Measurements from ENCODE around the gene TEX10. TPM values are rescaled to one million over a fixed set of nuclear protein-coding genes. Genes with fewer than 3 reads are reported as not detected.

The TEX10 gene
- 26.5 and 28.7 TPM in 2 replicates for total RNA-seq

DNA sequence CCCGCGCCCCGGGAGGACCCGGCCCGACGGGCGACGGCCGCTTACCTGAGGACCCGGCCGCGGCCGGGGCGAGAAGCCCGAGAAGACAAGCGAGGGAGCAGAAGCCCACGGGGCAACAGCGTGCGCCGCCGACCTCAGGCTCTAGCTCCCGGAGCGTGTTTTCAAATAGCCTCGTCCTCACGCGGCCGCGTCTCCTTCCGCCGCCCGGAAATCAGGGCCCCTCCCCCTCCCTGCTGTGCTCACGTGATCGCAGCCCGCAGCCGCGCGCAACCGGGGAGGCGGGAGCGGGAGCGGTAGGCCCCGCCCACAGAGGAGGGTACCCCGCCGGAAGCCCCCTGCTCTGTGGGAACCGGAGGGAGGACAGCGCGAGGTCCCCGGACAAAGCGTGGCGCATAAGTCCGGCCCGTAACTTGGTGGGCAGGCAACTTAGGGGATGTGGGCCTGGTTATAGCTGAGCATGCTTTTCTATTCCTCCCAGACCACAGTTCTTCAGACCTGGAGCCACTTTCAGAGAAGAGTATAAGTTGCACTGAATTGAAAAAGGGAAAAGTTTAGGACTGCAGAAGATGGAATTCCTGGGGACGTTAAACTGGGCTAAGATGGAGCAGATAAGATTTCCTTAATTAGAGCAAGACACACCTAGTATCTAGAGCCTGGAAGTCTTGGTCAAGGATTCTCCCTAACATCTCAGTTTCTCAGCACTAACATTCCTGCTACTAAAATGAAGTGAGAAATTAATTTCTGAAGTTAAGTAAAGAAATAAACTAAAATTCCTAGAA is at the start of gene TEX10:
Gene TEX10 (minus strand): TSS at position 216 of the 779 bp plus-strand sequence. CDS start 3,579 bp downstream, outside the sequence.
- Mint-ChIP-seq H3K27me3 (no peaks in the 10 kb centered on the region), H3K4me1 (peaks cover 67% of the 10 kb centered on the region), H3K36me3 (ENCODE audit: low read depth) (peaks cover 8% of the 10 kb centered on the region), H3K4me3 (peak within 1 kb of the TSS; percentile 90), H3K9me3 (no peaks in the 10 kb centered on the region), H3K27ac (peak within 1 kb of the TSS; percentile 87)
- DNase-seq, result peak; percentile 89
- TF ChIP-seq CTCF (IDR thresholded peaks at IDR 0.05), result no peak
- ChIA-PET CTCF (interaction anchor here (0.5 to 1.2 kb wide), 2 partner anchors 28 to 71 kb away, joined by 3 to 4 read pairs; no protein-coding TSS in a partner anchor), POLR2A (interaction anchor here (0.5 to 1.6 kb wide), 8 partner anchors 10 to 1318 kb away, joined by 3 to 13 read pairs (median 4); partner anchors contain the start of gene MSANTD3)
- intact Hi-C loops (cut with micrococcal nuclease), result loop anchor here (1.0 to 2.0 kb wide), 5 partner anchors 58 to 532 kb away; partner anchors contain the start of genes ERP44, INVS and NR4A3
- peak; percentile 93 for ATAC-seq (ENCODE audit: low read depth)

DNA sequence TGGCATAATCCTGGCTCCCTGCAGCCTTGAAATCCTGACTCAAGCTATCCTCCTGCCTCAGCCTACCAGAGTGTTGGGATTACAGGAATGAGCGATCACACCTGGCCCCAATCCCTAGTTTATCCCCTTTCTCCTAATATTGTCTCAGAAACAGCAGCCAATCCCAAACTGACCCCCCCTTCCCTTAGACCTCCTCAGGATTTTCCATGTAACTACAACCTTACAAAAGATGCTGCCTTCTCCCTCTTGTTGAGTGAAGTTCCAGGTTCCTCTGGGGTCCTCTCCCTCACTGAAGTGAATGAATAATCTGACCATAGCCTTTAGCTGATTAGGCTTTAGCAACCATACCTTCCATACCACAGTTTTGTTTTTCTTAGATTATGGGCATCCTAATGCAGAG is 48.3 kb upstream of the TEX10 start:
- ChIA-PET POLR2A (no interaction called here), CTCF (no interaction called here)
- Mint-ChIP-seq H3K9me3 (no peaks in the 10 kb centered on the region), H3K27me3 (peaks cover 3% of the 10 kb centered on the region), H3K4me1 (no peaks in the 10 kb centered on the region), H3K36me3 (ENCODE audit: low read depth) (no peaks in the 10 kb centered on the region), H3K27ac (no peak overlapping the region), H3K4me3 (no peak overlapping the region)
- ATAC-seq (ENCODE audit: low read depth), result no peak
- no peak for DNase-seq
- no peak for TF ChIP-seq CTCF (IDR thresholded peaks at IDR 0.05)
- intact Hi-C loops (cut with micrococcal nuclease), result no loop called here

GRCh38 chr9:100397529-100398266 is 45.0 kb upstream of the TEX10 start:
- ATAC-seq (ENCODE audit: low read depth) (no peak), DNase-seq (no peak)
- Mint-ChIP-seq H3K9me3 (no peaks in the 10 kb centered on the region), H3K27me3 (no peaks in the 10 kb centered on the region), H3K4me3 (no peak overlapping the region), H3K27ac (no peak overlapping the region), H3K36me3 (ENCODE audit: low read depth) (no peaks in the 10 kb centered on the region), H3K4me1 (no peaks in the 10 kb centered on the region)
- ChIA-PET CTCF (no interaction called here), POLR2A (interaction anchor here (0.8 kb wide), 1 partner anchor 965 kb away, joined by 7 read pairs; no protein-coding TSS in a partner anchor)
- no peak for TF ChIP-seq CTCF (IDR thresholded peaks at IDR 0.05)
- intact Hi-C loops (cut with micrococcal nuclease), result no loop called here

- Mint-ChIP-seq H3K27ac (no peak overlapping the region), H3K9me3 (no peaks in the 10 kb centered on the region), H3K4me1 (no peaks in the 10 kb centered on the region), H3K4me3 (no peak overlapping the region), H3K27me3 (no peaks in the 10 kb centered on the region), H3K36me3 (ENCODE audit: low read depth) (peaks cover 2% of the 10 kb centered on the region)
- ChIA-PET CTCF (no interaction called here), POLR2A (no interaction called here)
- no peak for TF ChIP-seq CTCF (IDR thresholded peaks at IDR 0.05)
- ATAC-seq (ENCODE audit: low read depth), result no peak
- DNase-seq, result no peak
- intact Hi-C loops (cut with micrococcal nuclease), result no loop called here
These were observed 44.0 kb upstream of the TEX10 start for GRCh38 chr9:100396769-100397168.

GRCh38 chr9:100394816-100395215 is 42.1 kb upstream of the TEX10 start:
- Mint-ChIP-seq H3K4me1 (no peaks in the 10 kb centered on the region), H3K4me3 (no peak overlapping the region), H3K27me3 (no peaks in the 10 kb centered on the region), H3K9me3 (no peaks in the 10 kb centered on the region), H3K27ac (no peak overlapping the region), H3K36me3 (ENCODE audit: low read depth) (peaks cover 4% of the 10 kb centered on the region)
- no peak for TF ChIP-seq CTCF (IDR thresholded peaks at IDR 0.05)
- intact Hi-C loops (cut with micrococcal nuclease), result no loop called here
- ChIA-PET POLR2A (no interaction called here), CTCF (no interaction called here)
- DNase-seq (no peak), ATAC-seq (ENCODE audit: low read depth) (no peak)
